Measurements from ENCODE around the gene LRCH1.

The LRCH1 gene

GRCh38 chr13:46530084-46530935, 22.7 kb upstream of the LRCH1 start:
- TF ChIP-seq, protein P1, sequence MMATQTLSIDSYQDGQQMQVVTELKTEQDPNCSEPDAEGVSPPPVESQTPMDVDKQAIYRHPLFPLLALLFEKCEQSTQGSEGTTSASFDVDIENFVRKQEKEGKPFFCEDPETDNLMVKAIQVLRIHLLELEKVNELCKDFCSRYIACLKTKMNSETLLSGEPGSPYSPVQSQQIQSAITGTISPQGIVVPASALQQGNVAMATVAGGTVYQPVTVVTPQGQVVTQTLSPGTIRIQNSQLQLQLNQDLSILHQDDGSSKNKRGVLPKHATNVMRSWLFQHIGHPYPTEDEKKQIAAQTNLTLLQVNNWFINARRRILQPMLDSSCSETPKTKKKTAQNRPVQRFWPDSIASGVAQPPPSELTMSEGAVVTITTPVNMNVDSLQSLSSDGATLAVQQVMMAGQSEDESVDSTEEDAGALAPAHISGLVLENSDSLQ (IDR thresholded peaks at IDR 0.05), result no peak
- TF ChIP-seq LEF1 (IDR thresholded peaks at IDR 0.05; ENCODE audit: borderline replicate concordance), result no peak
- no peak for TF ChIP-seq ELF4 (IDR thresholded peaks at IDR 0.05)
- no peak for TF ChIP-seq FOXK2 (IDR thresholded peaks at IDR 0.05)
- TF ChIP-seq TARDBP (IDR thresholded peaks at IDR 0.05), result no peak
- no peak for TF ChIP-seq SUZ12 (IDR thresholded peaks at IDR 0.05)
- no peak for TF ChIP-seq ARNT (IDR thresholded peaks at IDR 0.05)
- no peak for TF ChIP-seq FOXM1 (IDR thresholded peaks at IDR 0.05; ENCODE audit: borderline replicate concordance)
- no peak for TF ChIP-seq HDGF (IDR thresholded peaks at IDR 0.05; ENCODE audit: borderline replicate concordance)
- TF ChIP-seq SP1 (IDR thresholded peaks at IDR 0.05), result no peak
- no peak for TF ChIP-seq CTBP1 (IDR thresholded peaks at IDR 0.05; ENCODE audit: borderline replicate concordance)
- TF ChIP-seq BHLHE40 (IDR thresholded peaks at IDR 0.05; ENCODE audit: borderline replicate concordance), result no peak
- TF ChIP-seq L3MBTL2 (conservative IDR thresholded peaks at IDR 0.05), result no peak
- no peak for TF ChIP-seq NFRKB (IDR thresholded peaks at IDR 0.05)
- TF ChIP-seq ZNF384 (IDR thresholded peaks at IDR 0.05), result no peak
- no peak for TF ChIP-seq FOXA1 (IDR thresholded peaks at IDR 0.05)
- CTCF ChIA-PET, result no interaction called here
- DNase-seq (ENCODE audit: extremely low spot score), result no peak
- POLR2A ChIA-PET, result no interaction called here

DNA sequence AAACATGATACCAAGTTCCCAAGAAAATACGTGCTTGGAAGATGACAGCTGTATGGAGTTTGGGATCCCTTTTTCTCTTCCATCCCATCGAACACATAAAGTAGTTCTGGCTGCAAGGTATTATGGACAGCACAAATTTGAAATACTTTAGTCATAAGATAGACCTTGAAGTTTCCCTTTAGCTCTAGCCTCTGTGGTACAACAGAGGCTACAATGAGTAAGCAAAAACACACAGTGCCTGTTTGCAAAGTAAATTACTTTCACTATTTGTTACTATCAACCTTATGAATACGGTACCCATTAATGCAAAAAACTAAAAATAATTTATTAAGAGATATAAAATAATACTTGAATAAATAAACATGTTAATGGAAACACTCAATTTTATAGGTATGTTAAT, 21.0 kb upstream of the LRCH1 start:
- CTCF ChIA-PET, result no interaction called here
- DNase-seq (ENCODE audit: extremely low spot score), result no peak
- TF ChIP-seq FOXK2 (IDR thresholded peaks at IDR 0.05) (no peak), L3MBTL2 (conservative IDR thresholded peaks at IDR 0.05) (no peak), ZNF384 (IDR thresholded peaks at IDR 0.05) (no peak), NFRKB (IDR thresholded peaks at IDR 0.05) (no peak), SP1 (IDR thresholded peaks at IDR 0.05) (no peak), HDGF (IDR thresholded peaks at IDR 0.05; ENCODE audit: borderline replicate concordance) (no peak), TARDBP (IDR thresholded peaks at IDR 0.05) (no peak), FOXM1 (IDR thresholded peaks at IDR 0.05; ENCODE audit: borderline replicate concordance) (no peak), LEF1 (IDR thresholded peaks at IDR 0.05; ENCODE audit: borderline replicate concordance) (no peak), BHLHE40 (IDR thresholded peaks at IDR 0.05; ENCODE audit: borderline replicate concordance) (no peak), ARNT (IDR thresholded peaks at IDR 0.05) (no peak)
- TF ChIP-seq, protein P1 (IDR thresholded peaks at IDR 0.05), result no peak

DNA sequence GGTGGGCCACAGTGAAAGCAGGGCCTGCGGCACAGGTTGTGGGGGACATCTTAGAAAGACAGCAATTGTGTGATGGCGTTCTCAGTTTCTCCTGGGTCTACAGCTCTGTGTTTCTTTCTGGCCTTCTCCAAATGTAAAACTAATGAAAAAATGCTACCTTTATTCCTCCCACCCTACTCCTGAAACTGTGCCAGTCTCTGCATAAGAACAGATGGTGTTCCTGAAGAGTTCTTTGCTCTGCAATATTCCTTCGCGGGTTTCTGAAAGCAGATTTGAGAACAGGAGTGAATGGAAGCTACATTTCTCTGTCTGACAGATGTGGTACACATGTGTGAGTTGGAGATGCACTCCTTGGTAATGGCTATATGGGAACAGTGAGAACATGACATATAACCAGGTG, 18.0 kb upstream of the LRCH1 start:
- ChIA-PET POLR2A (no interaction called here), CTCF (no interaction called here)
- no peak for DNase-seq (ENCODE audit: extremely low spot score)
- TF ChIP-seq ARNT (IDR thresholded peaks at IDR 0.05) (no peak), LEF1 (IDR thresholded peaks at IDR 0.05; ENCODE audit: borderline replicate concordance) (no peak)
- TF ChIP-seq, protein P1 (IDR thresholded peaks at IDR 0.05), result no peak

More for the DNA sequence above, 21.0 kb upstream of the LRCH1 start:
- POLR2A ChIA-PET, result no interaction called here

- TF ChIP-seq ELF4 (IDR thresholded peaks at IDR 0.05), result no peak
- TF ChIP-seq, protein P1 (IDR thresholded peaks at IDR 0.05), result no peak
- no peak for TF ChIP-seq NFRKB (IDR thresholded peaks at IDR 0.05)
- no peak for TF ChIP-seq BHLHE40 (IDR thresholded peaks at IDR 0.05; ENCODE audit: borderline replicate concordance)
- TF ChIP-seq SUZ12 (IDR thresholded peaks at IDR 0.05), result no peak
- no peak for TF ChIP-seq L3MBTL2 (conservative IDR thresholded peaks at IDR 0.05)
- TF ChIP-seq TARDBP (IDR thresholded peaks at IDR 0.05), result no peak
- TF ChIP-seq FOXA1 (IDR thresholded peaks at IDR 0.05), result no peak
- TF ChIP-seq CTBP1 (IDR thresholded peaks at IDR 0.05; ENCODE audit: borderline replicate concordance), result no peak
- no peak for TF ChIP-seq ARNT (IDR thresholded peaks at IDR 0.05)
- ChIA-PET CTCF (no interaction called here), POLR2A (no interaction called here)
- DNase-seq (ENCODE audit: extremely low spot score), result no peak
These were observed 17.1 kb upstream of the LRCH1 start for GRCh38 chr13:46535825-46536224.

GRCh38 chr13:46536341-46536740, 16.6 kb upstream of the LRCH1 start:
- ChIA-PET POLR2A (no interaction called here), CTCF (no interaction called here)
- no peak for TF ChIP-seq FOXK2 (IDR thresholded peaks at IDR 0.05)
- no peak for TF ChIP-seq TARDBP (IDR thresholded peaks at IDR 0.05)
- TF ChIP-seq ELF4 (IDR thresholded peaks at IDR 0.05), result no peak
- TF ChIP-seq FOXA1 (IDR thresholded peaks at IDR 0.05), result no peak
- TF ChIP-seq L3MBTL2 (conservative IDR thresholded peaks at IDR 0.05), result no peak
- no peak for TF ChIP-seq SP1 (IDR thresholded peaks at IDR 0.05)
- TF ChIP-seq, protein P1 (IDR thresholded peaks at IDR 0.05), result no peak
- TF ChIP-seq BHLHE40 (IDR thresholded peaks at IDR 0.05; ENCODE audit: borderline replicate concordance), result no peak
- TF ChIP-seq LEF1 (IDR thresholded peaks at IDR 0.05; ENCODE audit: borderline replicate concordance), result no peak
- no peak for TF ChIP-seq ARNT (IDR thresholded peaks at IDR 0.05)
- TF ChIP-seq CTBP1 (IDR thresholded peaks at IDR 0.05; ENCODE audit: borderline replicate concordance), result no peak
- no peak for TF ChIP-seq FOXM1 (IDR thresholded peaks at IDR 0.05; ENCODE audit: borderline replicate concordance)
- no peak for TF ChIP-seq ZNF384 (IDR thresholded peaks at IDR 0.05)
- DNase-seq (ENCODE audit: extremely low spot score), result no peak

All from HEK293T (cell line).